Measurements from ENCODE around the gene DDOST.
"Not testable (repeated sequence)": the region's sequence is repeated elsewhere in the genome, so short reads cannot be mapped to it uniquely, and the experiment has no call there.

The DDOST gene

GRCh38 chr1:20619999-20620398 lies 41.2 kb downstream of the DDOST start:
- no peak for DNase-seq

GRCh38 chr1:20618550-20618949 lies 42.6 kb downstream of the DDOST start:
- DNase-seq = no peak

GRCh38 chr1:20616847-20617487 lies 44.2 kb downstream of the DDOST start:
- DNase-seq = no peak

GRCh38 chr1:20615946-20616846 lies 45.0 kb downstream of the DDOST start:
- DNase-seq = no peak

GRCh38 chr1:20614131-20614579 lies 47.0 kb downstream of the DDOST start:
- no peak for DNase-seq

GRCh38 chr1:20612221-20612746 lies 48.9 kb downstream of the DDOST start:
- no peak for DNase-seq

- DNase-seq = no peak
These were observed 49.5 kb downstream of the DDOST start for GRCh38 chr1:20611652-20612051.

- DNase-seq = no peak
These were observed 50.2 kb downstream of the DDOST start for GRCh38 chr1:20610970-20611369.

GRCh38 chr1:20609541-20609940 lies 51.6 kb downstream of the DDOST start:
- no peak for DNase-seq

GRCh38 chr1:20606801-20607570 lies 54.2 kb downstream of the DDOST start:
- not testable (repeated sequence) for DNase-seq

GRCh38 chr1:20604678-20605077 lies 56.5 kb downstream of the DDOST start:
- no peak for DNase-seq

- no peak for DNase-seq
These were observed 57.4 kb downstream of the DDOST start for GRCh38 chr1:20603504-20604464.

GRCh38 chr1:20602851-20603450 lies 58.2 kb downstream of the DDOST start:
- DNase-seq = no peak

Measured in NCI-H1105 (cell line).